Upper lobe of left lung (tissue), 4 donors: Measurements from ENCODE around the gene SOD3.

Source experiments
- CTCF ChIP-seq, 6 experiments: fragments of 450-650 bp in 4 of 6; fragments of 200-600 bp in 2 of 6; sonication (generic) in 2 of 6; IDR thresholded peaks; one replicate each; pipeline ENCODE4 v1.5.1; 2016 to 2019; ENCODE audit warnings: antibody characterized with exemption in 6 of 6
- POLR2A ChIP-seq, 4 donors: fragments of 450-650 bp; IDR thresholded peaks; one replicate each; pipeline ENCODE4 v1.5.1; 2016 to 2017; ENCODE audit warnings: antibody characterized with exemption in 4 of 4, mild to moderate bottlenecking in 2 of 4

- TF ChIP-seq CTCF (IDR thresholded peaks at IDR 0.05), result no peak
- no peak for TF ChIP-seq POLR2A (IDR thresholded peaks at IDR 0.05)
These were observed 47.7 kb downstream of the SOD3 start for GRCh38 chr4:24843096-24843495.
